ENCODE data around the gene DNAH2.

The DNAH2 gene

DNA sequence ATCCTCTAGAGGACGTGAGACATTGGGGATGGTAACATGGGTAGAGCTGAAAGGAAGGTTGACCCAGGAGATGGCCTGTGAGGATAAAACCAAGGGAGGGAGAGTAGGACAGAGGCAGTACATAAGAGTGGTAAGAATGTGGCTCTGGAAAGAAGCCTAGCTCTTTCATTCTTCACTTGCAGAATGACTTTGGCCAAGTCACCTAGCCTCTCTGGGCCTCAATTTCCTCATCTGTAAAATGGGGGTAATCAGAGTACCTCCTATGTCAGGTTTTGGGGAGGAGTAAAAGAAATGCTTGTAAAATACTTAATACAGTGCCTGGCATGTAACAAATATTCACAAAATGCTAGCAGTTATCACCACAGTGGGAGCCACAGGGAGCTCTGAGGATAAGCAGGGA lies 123.3 kb downstream of the DNAH2 start:
- no peak for DNase-seq

DNA sequence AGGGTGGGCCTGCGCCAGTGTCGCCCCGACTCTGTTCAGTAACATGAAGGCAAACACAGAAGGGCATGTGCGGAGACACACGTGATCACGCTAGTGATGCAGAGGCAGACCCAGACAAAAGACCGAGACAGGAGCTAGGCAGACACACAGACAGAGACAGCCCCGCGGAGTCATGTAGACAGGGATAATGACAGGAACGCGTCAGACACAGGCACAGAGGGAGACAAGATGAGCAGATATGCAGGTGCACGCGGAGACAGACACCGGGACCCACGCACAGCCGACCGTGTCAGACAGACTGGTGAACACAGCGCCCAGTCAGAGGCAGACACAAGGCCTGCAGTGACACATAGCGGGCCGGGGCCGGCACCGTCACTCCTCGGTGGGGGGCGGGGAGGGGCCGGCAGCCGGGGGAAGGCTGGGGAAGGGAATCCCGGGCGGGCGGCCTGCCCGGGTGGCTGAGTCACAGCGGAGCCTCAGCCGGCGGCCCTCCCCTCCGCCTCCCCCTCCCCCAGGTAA lies 123.9 kb downstream of the DNAH2 start:
- peak; percentile 95 for DNase-seq

DNA sequence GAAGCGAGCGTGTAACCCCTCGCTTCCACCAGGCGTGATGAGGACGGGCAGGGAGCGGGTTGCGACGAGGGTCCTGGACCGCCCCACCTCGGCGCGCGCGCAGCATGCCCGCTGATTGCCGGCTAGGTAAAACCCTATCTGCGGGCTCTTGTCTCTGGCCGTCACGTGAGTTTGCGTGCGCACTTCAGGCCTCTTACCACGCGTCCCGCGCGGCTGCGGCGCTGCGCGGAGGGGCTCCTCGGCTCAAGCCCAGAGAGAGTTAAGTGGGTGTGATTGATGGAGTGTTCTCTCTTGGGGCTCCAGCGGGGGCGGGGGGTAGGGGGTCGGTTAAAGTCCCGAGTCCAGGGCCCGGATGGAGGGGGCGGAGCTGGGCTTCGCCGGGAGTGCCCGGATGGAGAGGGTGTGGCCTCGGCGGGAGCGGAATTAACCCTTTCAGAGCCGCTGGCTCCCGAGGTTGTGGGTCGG lies 124.4 kb downstream of the DNAH2 start:
- DNase-seq, result peak; percentile 90

DNA sequence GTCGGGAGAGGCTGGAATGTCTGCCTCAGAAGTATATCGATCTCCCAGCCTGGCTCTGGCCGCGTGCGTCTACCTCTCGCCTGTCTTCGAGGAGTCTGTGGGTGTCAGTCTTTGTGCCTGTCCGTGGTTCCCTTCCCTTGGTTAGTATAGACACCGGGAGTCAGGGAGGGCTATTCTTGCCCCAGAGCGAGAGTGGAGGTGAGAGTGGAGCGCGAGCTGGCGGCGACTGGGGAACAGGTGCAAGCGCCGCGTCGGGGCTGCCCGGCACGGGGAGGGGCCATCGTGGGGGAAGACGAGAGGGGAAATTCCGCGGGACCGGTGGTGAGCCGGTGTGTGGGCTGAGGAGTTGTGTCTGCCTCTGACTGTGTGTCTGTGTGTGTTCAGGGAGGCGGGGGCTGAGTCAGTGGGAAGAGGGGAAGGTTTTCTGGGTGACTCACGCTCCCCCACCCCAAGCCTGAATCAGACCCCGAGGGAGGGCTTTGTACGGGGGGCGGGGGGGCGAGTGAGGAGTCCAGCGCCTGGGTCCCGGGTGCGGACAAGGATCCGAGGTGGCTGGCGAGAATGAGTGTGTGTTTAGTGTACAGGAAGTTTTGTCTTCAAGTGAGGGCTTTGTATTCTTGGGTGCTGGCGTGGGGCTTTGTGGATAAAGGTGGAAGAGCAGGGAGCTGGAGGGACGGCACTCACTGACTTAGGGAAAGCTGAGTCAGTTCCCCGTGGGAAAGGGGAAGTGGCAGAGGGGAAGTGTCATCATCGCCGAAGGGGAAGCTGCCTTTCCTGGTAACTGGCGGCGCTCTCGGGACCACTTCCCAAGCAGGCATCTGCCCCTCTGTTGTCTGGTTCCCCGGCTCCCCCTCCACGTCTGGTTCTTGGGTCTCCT lies 125.1 kb downstream of the DNAH2 start:
- peak; percentile 96 for DNase-seq

DNA sequence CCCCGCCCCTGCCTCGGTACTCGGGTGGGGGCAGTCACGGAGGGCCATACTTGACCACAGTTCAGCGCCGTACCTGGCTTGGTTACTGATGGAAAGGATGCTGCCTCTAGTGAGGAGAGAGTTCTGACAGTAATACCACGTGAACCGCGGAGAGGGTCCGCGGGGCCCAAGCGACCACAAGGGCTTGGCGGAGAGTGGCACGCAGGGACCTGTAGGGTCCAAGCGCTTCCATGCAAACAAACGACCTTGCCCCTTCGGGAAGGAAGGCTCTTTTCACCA lies 125.7 kb downstream of the DNAH2 start:
- no peak for DNase-seq

DNA sequence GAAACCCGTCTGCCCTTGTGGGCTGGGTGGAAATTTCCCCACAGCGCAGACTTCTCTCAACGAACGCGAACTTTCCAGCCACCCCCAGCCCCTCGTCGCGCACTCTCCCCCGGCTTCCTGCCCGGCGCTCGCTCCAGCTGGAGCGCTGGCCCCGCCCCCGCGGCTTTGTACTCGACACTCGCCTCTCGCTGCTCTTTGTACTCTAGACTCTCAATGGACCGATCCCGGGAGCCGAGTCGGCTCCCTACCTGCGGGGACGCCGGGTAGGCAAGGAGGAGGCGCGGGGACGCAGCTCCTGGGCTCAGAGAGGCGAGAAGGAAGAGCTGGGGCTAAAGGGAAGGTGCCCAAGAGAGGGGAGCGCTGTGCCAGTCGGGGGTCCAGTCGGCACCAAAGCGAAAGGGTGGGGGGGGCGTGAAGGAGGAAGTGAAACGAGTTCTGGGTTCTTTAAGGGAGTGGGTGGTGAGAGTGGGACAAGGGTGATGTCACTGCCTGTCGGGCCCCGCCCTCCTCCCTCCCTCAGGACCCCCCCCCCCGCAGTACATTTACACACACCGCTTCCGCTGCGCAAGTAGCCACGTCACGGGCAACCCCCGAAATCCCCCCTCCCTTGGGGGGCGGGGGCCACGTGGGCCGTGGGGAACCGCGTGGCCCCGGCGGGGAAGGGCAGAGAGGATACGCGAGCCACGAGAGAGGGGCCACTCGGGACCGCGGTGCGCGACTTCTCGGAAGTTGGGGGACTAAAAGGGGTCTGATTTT lies 126.2 kb downstream of the DNAH2 start:
- DNase-seq, result peak; percentile 84

DNA sequence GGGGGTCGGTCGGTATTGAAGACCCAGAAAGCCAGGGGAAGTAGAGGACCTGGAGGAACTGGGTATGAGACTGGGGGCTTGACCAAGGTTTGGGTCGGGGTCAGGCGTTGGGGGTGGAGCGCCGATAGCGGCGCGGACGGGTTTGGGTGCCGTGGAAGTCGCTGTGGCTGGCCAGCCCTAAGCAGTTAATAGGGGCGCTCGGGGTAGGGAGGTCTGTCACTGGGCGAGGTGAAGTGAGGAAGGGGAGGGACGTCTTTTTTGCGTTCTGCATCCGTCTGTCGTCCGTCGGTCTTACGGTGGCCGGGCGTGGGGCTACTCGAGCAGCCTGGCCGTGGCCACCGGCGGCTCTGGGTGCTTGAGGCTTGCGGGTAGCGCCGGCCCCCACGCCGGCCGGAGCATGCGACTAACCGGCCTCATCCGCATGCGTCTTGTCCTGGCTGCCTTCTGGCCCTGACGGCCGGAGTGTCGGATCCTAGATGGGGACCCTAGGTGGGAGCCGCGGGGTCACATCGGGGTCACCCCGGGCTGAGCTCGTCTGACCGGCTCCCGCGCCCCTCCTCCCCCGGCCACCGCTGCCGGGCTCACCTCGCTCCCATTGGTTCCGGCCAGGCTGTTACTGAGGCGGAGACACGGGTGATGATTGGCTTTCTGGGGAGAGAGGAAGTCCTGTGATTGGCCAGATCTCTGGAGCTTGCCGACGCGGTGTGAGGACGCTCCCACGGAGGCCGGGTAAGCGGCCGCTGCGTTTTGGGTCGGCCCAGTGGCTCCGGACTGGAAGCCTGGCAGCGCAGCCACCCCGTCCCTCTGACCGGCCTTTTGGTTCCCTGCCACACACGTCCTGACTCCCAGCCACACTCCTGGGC lies 127.0 kb downstream of the DNAH2 start:
- peak; percentile 93 for DNase-seq

DNA sequence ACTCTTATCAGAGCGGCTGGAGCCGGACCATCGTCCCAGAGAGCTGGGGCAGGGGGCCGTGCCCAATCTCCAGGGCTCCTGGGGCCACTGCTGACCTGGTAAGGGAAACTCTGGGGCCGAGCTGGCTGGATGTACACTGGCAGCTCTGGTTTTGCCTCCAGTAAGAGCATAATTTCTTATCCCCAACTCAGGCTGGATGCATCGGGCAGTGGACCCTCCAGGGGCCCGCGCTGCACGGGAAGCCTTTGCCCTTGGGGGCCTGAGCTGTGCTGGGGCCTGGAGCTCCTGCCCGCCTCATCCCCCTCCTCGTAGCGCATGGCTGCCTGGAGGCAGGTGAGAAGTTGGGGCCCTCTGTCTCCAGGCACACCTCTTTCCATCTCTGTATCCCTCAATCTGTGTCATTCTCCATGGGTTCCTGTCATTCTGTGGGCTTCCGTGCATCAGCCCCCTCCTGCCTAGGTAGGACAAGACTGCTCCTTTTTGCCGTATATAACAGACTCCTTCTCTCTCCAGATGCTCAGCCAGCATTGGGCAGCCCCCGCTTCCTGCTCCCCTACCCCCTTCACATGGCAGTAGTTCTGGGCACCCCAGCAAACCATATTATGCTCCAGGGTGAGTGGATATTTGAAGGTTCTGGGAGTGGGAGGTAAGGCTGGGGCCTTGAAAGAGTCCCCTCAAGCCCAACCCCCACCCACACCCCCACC lies 128.0 kb downstream of the DNAH2 start:
- DNase-seq, result no peak

DNA sequence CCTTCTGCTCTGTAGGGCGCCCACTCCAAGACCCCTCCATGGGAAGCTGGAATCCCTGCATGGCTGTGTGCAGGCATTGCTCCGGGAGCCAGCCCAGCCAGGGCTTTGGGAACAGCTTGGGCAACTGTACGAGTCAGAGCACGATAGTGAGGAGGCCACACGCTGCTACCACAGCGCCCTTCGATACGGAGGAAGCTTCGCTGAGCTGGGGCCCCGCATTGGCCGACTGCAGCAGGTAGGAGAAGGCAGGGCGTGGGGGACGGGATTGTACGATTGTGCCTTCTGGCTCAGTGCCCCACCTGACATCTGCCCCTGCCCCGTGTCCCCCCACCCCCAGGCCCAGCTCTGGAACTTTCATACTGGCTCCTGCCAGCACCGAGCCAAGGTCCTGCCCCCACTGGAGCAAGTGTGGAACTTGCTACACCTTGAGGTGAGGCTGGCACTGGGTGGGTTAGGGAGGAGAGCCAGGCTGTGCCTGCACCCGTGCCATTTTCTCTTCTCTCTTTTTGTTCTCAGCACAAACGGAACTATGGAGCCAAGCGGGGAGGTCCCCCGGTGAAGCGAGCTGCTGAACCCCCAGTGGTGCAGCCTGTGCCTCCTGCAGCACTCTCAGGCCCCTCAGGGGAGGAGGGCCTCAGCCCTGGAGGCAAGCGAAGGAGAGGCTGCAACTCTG lies 128.7 kb downstream of the DNAH2 start:
- no peak for DNase-seq

DNA sequence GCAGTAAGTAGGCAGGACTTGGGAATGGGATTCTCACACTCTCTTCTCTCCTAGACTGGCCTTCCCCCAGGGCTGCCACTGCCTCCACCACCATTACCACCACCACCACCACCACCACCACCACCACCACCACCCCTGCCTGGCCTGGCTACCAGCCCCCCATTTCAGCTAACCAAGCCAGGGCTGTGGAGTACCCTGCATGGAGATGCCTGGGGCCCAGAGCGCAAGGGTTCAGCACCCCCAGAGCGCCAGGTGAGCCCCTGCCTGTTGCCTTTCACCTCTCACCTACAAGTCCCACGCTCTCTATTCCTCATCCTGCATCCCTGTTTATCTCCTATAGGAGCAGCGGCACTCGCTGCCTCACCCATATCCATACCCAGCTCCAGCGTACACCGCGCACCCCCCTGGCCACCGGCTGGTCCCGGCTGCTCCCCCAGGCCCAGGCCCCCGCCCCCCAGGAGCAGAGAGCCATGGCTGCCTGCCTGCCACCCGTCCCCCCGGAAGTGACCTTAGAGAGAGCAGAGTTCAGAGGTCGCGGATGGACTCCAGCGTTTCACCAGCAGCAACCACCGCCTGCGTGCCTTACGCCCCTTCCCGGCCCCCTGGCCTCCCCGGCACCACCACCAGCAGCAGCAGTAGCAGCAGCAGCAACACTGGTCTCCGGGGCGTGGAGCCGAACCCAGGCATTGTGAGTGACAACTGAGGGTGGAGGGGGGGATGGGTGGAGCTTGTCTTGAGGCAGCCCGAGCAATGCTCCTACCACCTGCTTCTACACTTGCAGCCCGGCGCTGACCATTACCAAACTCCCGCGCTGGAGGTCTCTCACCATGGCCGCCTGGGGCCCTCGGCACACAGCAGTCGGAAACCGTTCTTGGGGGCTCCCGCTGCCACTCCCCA lies 129.5 kb downstream of the DNAH2 start:
- DNase-seq, result no peak

DNA sequence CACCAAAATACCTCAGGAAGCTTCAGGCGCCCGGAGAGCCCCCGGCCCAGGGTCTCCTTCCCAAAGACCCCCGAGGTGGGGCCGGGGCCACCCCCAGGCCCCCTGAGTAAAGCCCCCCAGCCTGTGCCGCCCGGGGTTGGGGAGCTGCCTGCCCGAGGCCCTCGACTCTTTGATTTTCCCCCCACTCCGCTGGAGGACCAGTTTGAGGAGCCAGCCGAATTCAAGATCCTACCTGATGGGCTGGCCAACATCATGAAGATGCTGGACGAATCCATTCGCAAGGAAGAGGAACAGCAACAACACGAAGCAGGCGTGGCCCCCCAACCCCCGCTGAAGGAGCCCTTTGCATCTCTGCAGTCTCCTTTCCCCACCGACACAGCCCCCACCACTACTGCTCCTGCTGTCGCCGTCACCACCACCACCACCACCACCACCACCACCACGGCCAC lies 130.6 kb downstream of the DNAH2 start:
- no peak for DNase-seq

DNA sequence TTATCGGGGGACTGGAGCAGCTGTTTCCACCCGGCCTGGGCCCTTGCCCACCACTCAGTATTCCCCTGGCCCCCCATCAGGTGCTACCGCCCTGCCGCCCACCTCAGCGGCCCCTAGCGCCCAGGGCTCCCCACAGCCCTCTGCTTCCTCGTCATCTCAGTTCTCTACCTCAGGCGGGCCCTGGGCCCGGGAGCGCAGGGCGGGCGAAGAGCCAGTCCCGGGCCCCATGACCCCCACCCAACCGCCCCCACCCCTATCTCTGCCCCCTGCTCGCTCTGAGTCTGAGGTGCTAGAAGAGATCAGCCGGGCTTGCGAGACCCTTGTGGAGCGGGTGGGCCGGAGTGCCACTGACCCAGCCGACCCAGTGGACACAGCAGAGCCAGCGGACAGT lies 131.2 kb downstream of the DNAH2 start:
- no peak for DNase-seq

DNA sequence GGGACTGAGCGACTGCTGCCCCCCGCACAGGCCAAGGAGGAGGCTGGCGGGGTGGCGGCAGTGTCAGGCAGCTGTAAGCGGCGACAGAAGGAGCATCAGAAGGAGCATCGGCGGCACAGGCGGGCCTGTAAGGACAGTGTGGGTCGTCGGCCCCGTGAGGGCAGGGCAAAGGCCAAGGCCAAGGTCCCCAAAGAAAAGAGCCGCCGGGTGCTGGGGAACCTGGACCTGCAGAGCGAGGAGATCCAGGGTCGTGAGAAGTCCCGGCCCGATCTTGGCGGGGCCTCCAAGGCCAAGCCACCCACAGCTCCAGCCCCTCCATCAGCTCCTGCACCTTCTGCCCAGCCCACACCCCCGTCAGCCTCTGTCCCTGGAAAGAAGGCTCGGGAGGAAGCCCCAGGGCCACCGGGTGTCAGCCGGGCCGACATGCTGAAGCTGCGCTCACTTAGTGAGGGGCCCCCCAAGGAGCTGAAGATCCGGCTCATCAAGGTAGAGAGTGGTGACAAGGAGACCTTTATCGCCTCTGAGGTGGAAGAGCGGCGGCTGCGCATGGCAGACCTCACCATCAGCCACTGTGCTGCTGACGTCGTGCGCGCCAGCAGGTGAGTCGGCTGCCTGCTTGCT lies 131.7 kb downstream of the DNAH2 start:
- no peak for DNase-seq

DNA sequence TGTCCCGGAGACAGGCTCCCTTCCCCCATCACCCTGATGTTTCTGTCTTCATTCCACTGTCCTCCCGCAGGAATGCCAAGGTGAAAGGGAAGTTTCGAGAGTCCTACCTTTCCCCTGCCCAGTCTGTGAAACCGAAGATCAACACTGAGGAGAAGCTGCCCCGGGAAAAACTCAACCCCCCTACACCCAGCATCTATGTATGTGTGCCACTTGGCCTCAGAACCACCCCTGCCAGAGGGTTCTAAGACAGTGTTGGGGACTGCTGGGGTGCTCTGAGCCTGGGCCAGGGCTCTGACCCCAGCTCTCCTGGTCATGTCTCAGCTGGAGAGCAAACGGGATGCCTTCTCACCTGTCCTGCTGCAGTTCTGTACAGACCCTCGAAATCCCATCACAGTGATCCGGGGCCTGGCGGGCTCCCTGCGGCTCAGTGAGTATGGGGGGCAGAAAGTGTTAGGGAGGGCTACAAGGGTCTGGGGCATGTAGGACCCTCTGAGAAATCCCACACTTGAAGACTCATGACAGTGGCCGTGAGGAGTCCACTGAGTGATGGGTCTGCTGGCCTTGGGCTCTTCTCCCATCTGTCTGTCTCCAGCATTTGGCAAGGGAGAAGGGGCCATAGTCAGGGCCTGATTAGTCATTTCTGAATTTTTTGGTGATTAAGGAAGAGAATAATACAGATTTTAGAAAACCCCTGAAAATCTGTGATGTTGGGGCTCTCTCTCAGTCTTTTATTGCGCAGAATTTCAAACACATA lies 132.4 kb downstream of the DNAH2 start:
- no peak for DNase-seq

DNA sequence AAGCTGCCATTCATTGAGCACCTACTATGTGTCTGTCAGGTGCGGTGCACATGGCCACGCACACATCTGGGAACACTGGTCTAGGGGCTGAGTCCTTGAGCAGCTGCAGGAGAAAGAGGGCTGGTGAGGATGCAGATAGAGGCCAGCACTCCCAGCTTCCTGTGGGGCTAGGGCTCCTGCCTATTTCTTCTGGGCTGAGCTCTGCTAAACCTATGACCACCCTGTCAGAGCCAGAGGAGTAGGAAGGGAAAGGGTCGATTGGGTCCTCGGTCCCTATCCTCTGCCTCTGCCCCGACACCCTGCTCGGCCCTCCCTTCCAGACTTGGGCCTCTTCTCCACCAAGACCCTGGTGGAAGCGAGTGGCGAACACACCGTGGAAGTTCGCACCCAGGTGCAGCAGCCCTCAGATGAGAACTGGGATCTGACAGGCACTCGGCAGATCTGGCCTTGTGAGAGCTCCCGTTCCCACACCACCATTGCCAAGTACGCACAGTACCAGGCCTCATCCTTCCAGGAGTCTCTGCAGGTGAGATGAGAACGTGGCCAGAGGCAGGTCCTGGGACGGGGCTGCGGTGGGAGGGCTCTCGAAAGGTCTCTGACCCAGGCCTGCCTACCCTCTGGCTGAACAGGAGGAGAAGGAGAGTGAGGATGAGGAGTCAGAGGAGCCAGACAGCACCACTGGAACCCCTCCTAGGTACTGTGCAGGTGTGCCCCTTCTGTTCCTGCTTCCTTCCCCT lies 133.3 kb downstream of the DNAH2 start:
- no peak for DNase-seq

DNA sequence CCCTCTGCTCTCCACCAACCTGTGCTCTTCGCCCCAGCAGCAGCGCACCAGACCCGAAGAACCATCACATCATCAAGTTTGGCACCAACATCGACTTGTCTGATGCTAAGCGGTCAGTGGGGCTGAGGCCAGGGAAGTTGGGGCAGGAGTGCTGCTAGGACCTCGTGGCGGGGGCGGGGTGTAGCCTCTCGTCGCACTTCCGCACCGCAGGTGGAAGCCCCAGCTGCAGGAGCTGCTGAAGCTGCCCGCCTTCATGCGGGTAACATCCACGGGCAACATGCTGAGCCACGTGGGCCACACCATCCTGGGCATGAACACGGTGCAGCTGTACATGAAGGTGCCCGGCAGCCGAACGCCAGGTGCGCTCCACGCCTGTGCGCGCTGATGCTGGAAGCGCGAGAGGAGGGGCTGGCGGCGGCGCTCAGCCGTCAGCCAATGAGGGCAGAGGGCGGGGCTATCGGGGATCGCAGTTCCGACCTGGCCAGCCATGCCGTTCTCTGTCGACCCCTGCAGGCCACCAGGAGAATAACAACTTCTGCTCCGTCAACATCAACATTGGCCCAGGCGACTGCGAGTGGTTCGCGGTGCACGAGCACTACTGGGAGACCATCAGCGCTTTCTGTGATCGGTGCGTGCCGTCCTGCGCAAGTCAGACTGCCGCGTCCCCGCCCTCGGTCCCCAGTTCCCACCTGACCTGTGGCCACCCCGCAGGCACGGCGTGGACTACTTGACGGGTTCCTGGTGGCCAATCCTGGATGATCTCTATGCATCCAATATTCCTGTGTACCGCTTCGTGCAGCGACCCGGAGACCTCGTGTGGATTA lies 134.1 kb downstream of the DNAH2 start:
- peak; percentile 82 for DNase-seq

DNA sequence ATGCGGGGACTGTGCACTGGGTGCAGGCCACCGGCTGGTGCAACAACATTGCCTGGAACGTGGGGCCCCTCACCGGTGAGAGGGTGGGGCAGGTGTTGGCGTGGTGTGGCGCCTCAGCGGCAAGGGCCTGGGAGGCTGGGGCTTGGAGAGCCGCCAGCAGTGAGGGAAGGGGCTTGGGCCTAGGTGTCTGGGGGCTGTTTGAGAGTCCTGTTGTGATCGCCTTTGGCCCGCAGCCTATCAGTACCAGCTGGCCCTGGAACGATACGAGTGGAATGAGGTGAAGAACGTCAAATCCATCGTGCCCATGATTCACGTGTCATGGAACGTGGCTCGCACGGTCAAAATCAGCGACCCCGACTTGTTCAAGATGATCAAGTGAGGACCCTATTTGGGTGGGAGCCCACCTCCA lies 134.7 kb downstream of the DNAH2 start:
- no peak for DNase-seq
